T47D (cell line): ENCODE data around the gene STK17B.

Experiments
- DNase-seq, 2 experiments: peaks; one replicate each; pipeline versions ENCODE4 v3.0.0 to v3.0.0-alpha.2; 2011 to 2012; ENCODE audit warnings: low read depth in 1 of 2, low spot score in 1 of 2
- JUND ChIP-seq: IDR thresholded peaks from 2 replicates; pipeline ENCODE4 v1.6.1; 2012; ENCODE audit warnings: low read depth
- in situ Hi-C: cut with HindIII; loops from 2 replicates; pipeline ENCODE4 v1.10.0; 2016; ENCODE audit warnings: low sequenced_read_pairs, low pct_unique_long_range_greater_than_20kb

Gene STK17B

GRCh38 chr2:196140213-196140612, 31.2 kb downstream of the STK17B start:
- no peak for DNase-seq
- no peak for TF ChIP-seq JUND
- in situ Hi-C loops = no loop called here

- in situ Hi-C loops = no loop called here
- no peak for TF ChIP-seq JUND
- DNase-seq = no peak
Observed at GRCh38 chr2:196137271-196137670, 34.1 kb downstream of the STK17B start.

- no peak for DNase-seq
- in situ Hi-C loops = no loop called here
- no peak for TF ChIP-seq JUND
Observed at GRCh38 chr2:196136151-196136550, 35.2 kb downstream of the STK17B start.

GRCh38 chr2:196131949-196132925, 39.1 kb downstream of the STK17B start:
- in situ Hi-C loops = no loop called here
- DNase-seq = peak in 1 of 2 experiments; percentile 16
- TF ChIP-seq JUND = no peak

GRCh38 chr2:196131384-196131937, 39.9 kb downstream of the STK17B start:
- in situ Hi-C loops = no loop called here
- peak in 1 of 2 experiments; percentile 49 for DNase-seq
- no peak for TF ChIP-seq JUND

- in situ Hi-C loops = no loop called here
- TF ChIP-seq JUND = no peak
- peak in 1 of 2 experiments; percentile 3 for DNase-seq
Observed at GRCh38 chr2:196130039-196130825, 41.1 kb downstream of the STK17B start.

- TF ChIP-seq JUND = no peak
Observed at GRCh38 chr2:196128749-196129148, 42.6 kb downstream of the STK17B start.

GRCh38 chr2:196125596-196125995, 45.8 kb downstream of the STK17B start:
- no peak for TF ChIP-seq JUND
- in situ Hi-C loops = no loop called here
- peak in 1 of 2 experiments; percentile 8 for DNase-seq

More at GRCh38 chr2:196128749-196129148, 42.6 kb downstream of the STK17B start:
- in situ Hi-C loops = no loop called here
- no peak for DNase-seq

GRCh38 chr2:196123679-196124373, 47.6 kb downstream of the STK17B start:
- in situ Hi-C loops = no loop called here
- DNase-seq = no peak
- no peak for TF ChIP-seq JUND

- DNase-seq = no peak
- no peak for TF ChIP-seq JUND
- in situ Hi-C loops = no loop called here
Observed at GRCh38 chr2:196119926-196120325, 51.5 kb downstream of the STK17B start.

- TF ChIP-seq JUND = no peak
- in situ Hi-C loops = no loop called here
- no peak for DNase-seq
Observed at GRCh38 chr2:196117214-196117705, 54.1 kb downstream of the STK17B start.
